GM21526 (cell line): Measurements from ENCODE around the gene SLC13A4.
"Not testable (repeated sequence)": the region's sequence is repeated elsewhere in the genome, so short reads cannot be mapped to it uniquely, and the experiment has no call there.

Experiments used
- ATAC-seq: cut with Tn5 transposase; IDR thresholded peaks from one replicate; pipeline ENCODE4 v1.9.1; 2021; ENCODE audit warnings: moderate library complexity; ENCODE audit not compliant: unreplicated experiment, low FRiP score

SLC13A4 gene

GRCh38 chr7:135753616-135754413, 25.8 kb upstream of the SLC13A4 start:
- ATAC-seq = no peak

GRCh38 chr7:135748770-135749169, 20.8 kb upstream of the SLC13A4 start, which contains the start of gene FAM180A:
Gene FAM180A (minus strand): TSS chr7:135748813. CDS start chr7:135748580, 233 bp downstream.
- no peak for ATAC-seq

GRCh38 chr7:135747366-135747765, 19.4 kb upstream of the SLC13A4 start:
- ATAC-seq = no peak

GRCh38 chr7:135745703-135746312, 17.8 kb upstream of the SLC13A4 start:
- ATAC-seq = no peak

- ATAC-seq = no peak
Measured at GRCh38 chr7:135744938-135745702, 17.1 kb upstream of the SLC13A4 start.

- no peak for ATAC-seq
Measured at GRCh38 chr7:135743907-135744731, 16.1 kb upstream of the SLC13A4 start.

- no peak for ATAC-seq
Measured at GRCh38 chr7:135742371-135742770, 14.4 kb upstream of the SLC13A4 start.

- ATAC-seq = no peak
Measured at GRCh38 chr7:135741905-135742304, 13.9 kb upstream of the SLC13A4 start.

GRCh38 chr7:135740889-135741288, 12.9 kb upstream of the SLC13A4 start:
- no peak for ATAC-seq

- not testable (repeated sequence) for ATAC-seq
Measured at GRCh38 chr7:135737306-135737647, 9.3 kb upstream of the SLC13A4 start.

- ATAC-seq = no peak
Measured at GRCh38 chr7:135736586-135737305, 8.8 kb upstream of the SLC13A4 start.

- no peak for ATAC-seq
Measured at GRCh38 chr7:135734343-135734689, 6.3 kb upstream of the SLC13A4 start.

- ATAC-seq = no peak
Measured at GRCh38 chr7:135733603-135734342, 5.8 kb upstream of the SLC13A4 start.

GRCh38 chr7:135731131-135731530, 3.1 kb upstream of the SLC13A4 start:
- ATAC-seq = no peak

- ATAC-seq = no peak
Measured at GRCh38 chr7:135729230-135729629, 1.2 kb upstream of the SLC13A4 start.

GRCh38 chr7:135726911-135727673, 894 bp downstream of the SLC13A4 start:
- ATAC-seq = no peak

- no peak for ATAC-seq
Measured at GRCh38 chr7:135726276-135726788, 1.7 kb downstream of the SLC13A4 start.

GRCh38 chr7:135723411-135723810, 4.6 kb downstream of the SLC13A4 start:
- ATAC-seq = no peak
